K562 (cell line): ENCODE measurements around the gene NCDN. TPM values are rescaled to one million over a fixed set of nuclear protein-coding genes. Genes with fewer than 3 reads are reported as not detected.
A peak's percentile ranks its signal among the peaks of the same experiment; 100 is the strongest.

Experiments
- CEBPG ChIP-seq, 3 experiments: fragments of 200-800 bp in 1 of 3; sonication (Bioruptor generic) in 1 of 3; sonication (generic) in 1 of 3; formaldehyde crosslinking in 1 of 3; IDR thresholded peaks in 2 of 3; conservative IDR thresholded peaks in 1 of 3; 2 replicates each; pipeline versions ENCODE4 v1.6.1 to v1.8.0; 2016 to 2022; ENCODE audit warnings: missing compliant biosample characterization in 2 of 3, missing genetic modification characterization in 2 of 3, mild to moderate bottlenecking in 1 of 3, missing genetic modification reagents in 1 of 3
- CREM ChIP-seq: IDR thresholded peaks from 2 replicates; pipeline ENCODE4 v1.6.1; 2014; ENCODE audit warnings: antibody characterized with exemption, low read depth
- GABPA ChIP-seq: fragments of 200-800 bp; sonication (Bioruptor generic); conservative IDR thresholded peaks from 2 replicates; pipeline ENCODE4 v1.6.1; 2016; ENCODE audit warnings: low read depth, missing genetic modification characterization, missing compliant biosample characterization
- HLTF ChIP-seq: fragments of 450-650 bp; IDR thresholded peaks from 2 replicates; pipeline ENCODE4 v1.6.1; 2016
- HSF4 ChIP-seq: fragments of 250-450 bp; sonication (Bioruptor Pico); IDR thresholded peaks from 2 replicates; pipeline ENCODE4 v2.1.2; 2022; ENCODE audit warnings: mild to moderate bottlenecking, moderate library complexity, borderline replicate concordance
- MECOM ChIP-seq: fragments of 250-450 bp; sonication (Bioruptor Pico); IDR thresholded peaks from 2 replicates; pipeline ENCODE4 v1.8.0; 2022; ENCODE audit warnings: inconsistent platforms
- MEF2D ChIP-seq: conservative IDR thresholded peaks from 2 replicates; pipeline ENCODE4 v1.6.1; 2016; ENCODE audit warnings: low read depth, missing genetic modification characterization, missing compliant biosample characterization
- MEIS2 ChIP-seq: fragments of 450-650 bp; IDR thresholded peaks from 2 replicates; pipeline ENCODE4 v1.6.1; 2014; ENCODE audit warnings: mild to moderate bottlenecking; ENCODE audit not compliant: partially characterized antibody
- NELFE ChIP-seq: IDR thresholded peaks from 2 replicates; pipeline ENCODE4 v1.6.1; 2011; ENCODE audit warnings: mild to moderate bottlenecking; ENCODE audit not compliant: insufficient read depth, insufficient read length
- POLR2H ChIP-seq: IDR thresholded peaks from 2 replicates; pipeline ENCODE4 v1.6.1; 2016; ENCODE audit warnings: missing genetic modification characterization, low read depth, mild to moderate bottlenecking, control low read depth, missing compliant biosample characterization, moderate library complexity
- ZNF140 ChIP-seq: fragments of 250-450 bp; sonication (Bioruptor Pico); IDR thresholded peaks from 2 replicates; pipeline ENCODE4 v1.8.0; 2021; ENCODE audit warnings: moderate library complexity, mild to moderate bottlenecking, inconsistent platforms
- ZNF224 ChIP-seq: sonication (generic); formaldehyde crosslinking; IDR thresholded peaks from 2 replicates; pipeline ENCODE4 v1.8.0; 2022; ENCODE audit warnings: mild to moderate bottlenecking, missing genetic modification reagents
- ZNF239 ChIP-seq: fragments of 250-450 bp; sonication (Bioruptor Pico); IDR thresholded peaks from 2 replicates; pipeline ENCODE4 v1.4.0; 2020; ENCODE audit warnings: mild to moderate bottlenecking
- ZNF274 ChIP-seq: IDR thresholded peaks from 2 replicates; pipeline ENCODE4 v1.6.1; 2011; ENCODE audit warnings: low read depth, mild to moderate bottlenecking, low read length, moderate library complexity, borderline replicate concordance
- ZNF282 ChIP-seq: sonication (generic); formaldehyde crosslinking; IDR thresholded peaks from 2 replicates; pipeline ENCODE4 v1.8.1; 2023; ENCODE audit warnings: missing genetic modification reagents
- ZNF3 ChIP-seq: fragments of 250-450 bp; sonication (Bioruptor Pico); IDR thresholded peaks from 2 replicates; pipeline ENCODE4 v1.5.0; 2021; ENCODE audit warnings: mild to moderate bottlenecking, moderate library complexity
- ZNF668 ChIP-seq: fragments of 250-450 bp; sonication (Bioruptor Pico); IDR thresholded peaks from 2 replicates; pipeline ENCODE4 v1.8.0; 2022; ENCODE audit warnings: mild to moderate bottlenecking, inconsistent platforms
- ZNF76 ChIP-seq: fragments of 250-450 bp; sonication (Bioruptor Pico); IDR thresholded peaks from 2 replicates; pipeline ENCODE4 v1.4.0; 2020; ENCODE audit warnings: mild to moderate bottlenecking, moderate library complexity, borderline replicate concordance
- polyA plus RNA-seq, 8 experiments: library from polyadenylated mRNA; depleted of rRNA in 4 of 8; stranded (reverse) in 5 of 8; unstranded in 3 of 8; fragments of >200 nt; fragmentation: Nextera tagmentation in 2 of 8; fragmentation: Illumina TruSeq in 1 of 8; extraction: Ambion mirVana in 2 of 8; extraction: Trizol in 1 of 8; gene quantifications; 2 replicates each; pipeline versions ENCODE4 v1.2.1 to v1.2.3, GENCODE V29; 2011 to 2014; ENCODE audit warnings: inconsistent platforms in 1 of 8, missing spikeins in 1 of 8
- total RNA-seq, 7 experiments: library from RNA; depleted of rRNA in 6 of 7; stranded (reverse); fragments of >200 nt in 6 of 7; fragmentation: Illumina TruSeq in 2 of 7; extraction: Trizol in 2 of 7; gene quantifications; 2 replicates each; pipeline versions ENCODE4 v1.2.1 to v1.2.3, GENCODE V29; 2011 to 2021; ENCODE audit warnings: low replicate concordance in 1 of 7
- TF ChIP-seq, protein P1 (sequence below): IDR thresholded peaks from 2 replicates; pipeline ENCODE4 v1.6.1; 2016; ENCODE audit warnings: missing genetic modification characterization, missing compliant biosample characterization
- TF ChIP-seq, protein P2 (sequence below): IDR thresholded peaks from 2 replicates; pipeline ENCODE4 v1.6.1; 2014; ENCODE audit warnings: antibody characterized with exemption
- TF ChIP-seq, protein P3 (sequence below), 2 experiments: fragments of 200-800 bp in 1 of 2; sonication (Bioruptor generic) in 1 of 2; sonication (generic) in 1 of 2; formaldehyde crosslinking in 1 of 2; IDR thresholded peaks in 1 of 2; conservative IDR thresholded peaks in 1 of 2; 2 replicates each; pipeline versions ENCODE4 v1.5.0 to v1.6.1; 2016 to 2020; ENCODE audit warnings: missing compliant biosample characterization in 1 of 2, missing genetic modification characterization in 1 of 2, missing genetic modification reagents in 1 of 2
- TF ChIP-seq, protein P4 (sequence below): fragments of 250-450 bp; sonication (Bioruptor Pico); IDR thresholded peaks from 2 replicates; pipeline ENCODE4 v1.8.0; 2021; ENCODE audit warnings: mild to moderate bottlenecking, moderate library complexity

The NCDN gene
- total and polyA plus RNA-seq, 9 of the 15 experiments (the other 6 are each of a cell fraction or from before 2014, with no cell fraction given), result 1.9 to 35.1 (median 10.7) TPM

DNA sequence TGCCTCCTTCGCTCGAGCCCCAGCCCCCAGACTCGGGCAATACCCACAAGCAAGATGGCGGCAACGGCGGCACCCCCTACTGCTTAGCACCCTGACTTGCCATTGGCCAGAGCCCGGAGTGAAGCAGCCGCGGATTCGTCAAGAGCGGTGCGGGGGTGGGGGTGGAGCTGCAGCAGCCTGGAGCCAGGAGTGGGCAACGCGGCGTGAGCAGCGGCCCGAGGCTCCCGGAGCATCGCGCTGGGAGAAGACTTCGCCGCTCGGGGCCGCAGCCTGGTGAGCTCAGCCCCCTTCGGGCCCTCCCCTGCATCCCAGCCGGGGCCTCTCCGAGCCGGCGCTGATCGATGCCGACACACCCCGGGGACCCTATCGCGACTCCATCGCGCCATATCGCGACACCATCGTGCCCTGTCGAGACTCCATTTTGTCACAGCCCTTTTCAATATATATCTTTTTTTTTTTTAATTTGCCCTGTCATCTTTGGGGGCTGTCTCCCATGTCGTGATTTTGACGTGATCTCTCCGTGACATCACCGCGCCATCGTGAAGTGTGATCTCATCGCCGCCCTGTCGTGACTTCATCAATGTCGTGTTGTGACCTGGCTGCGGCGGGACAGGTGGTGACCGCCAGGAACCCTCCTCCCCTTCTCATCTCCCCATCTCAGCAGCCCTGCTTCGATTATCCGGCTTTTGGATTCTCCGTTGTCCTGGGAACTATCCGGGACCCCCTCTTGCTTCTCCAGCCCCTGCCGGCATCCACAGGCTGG lies at the start of gene NCDN (continued):
- TF ChIP-seq, protein P1, sequence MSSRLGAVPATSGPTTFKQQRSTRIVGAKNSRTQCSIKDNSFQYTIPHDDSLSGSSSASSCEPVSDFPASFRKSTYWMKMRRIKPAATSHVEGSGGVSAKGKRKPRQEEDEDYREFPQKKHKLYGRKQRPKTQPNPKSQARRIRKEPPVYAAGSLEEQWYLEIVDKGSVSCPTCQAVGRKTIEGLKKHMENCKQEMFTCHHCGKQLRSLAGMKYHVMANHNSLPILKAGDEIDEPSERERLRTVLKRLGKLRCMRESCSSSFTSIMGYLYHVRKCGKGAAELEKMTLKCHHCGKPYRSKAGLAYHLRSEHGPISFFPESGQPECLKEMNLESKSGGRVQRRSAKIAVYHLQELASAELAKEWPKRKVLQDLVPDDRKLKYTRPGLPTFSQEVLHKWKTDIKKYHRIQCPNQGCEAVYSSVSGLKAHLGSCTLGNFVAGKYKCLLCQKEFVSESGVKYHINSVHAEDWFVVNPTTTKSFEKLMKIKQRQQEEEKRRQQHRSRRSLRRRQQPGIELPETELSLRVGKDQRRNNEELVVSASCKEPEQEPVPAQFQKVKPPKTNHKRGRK (tag), result no peak
- TF ChIP-seq NELFE (no peak), ZNF282 (CRISPR knock-in tag) (no peak), ZNF3 (CRISPR knock-in tag) (no peak), ZNF274 (no peak; the same call in 1 of the 2 replicates), ZNF140 (CRISPR knock-in tag) (no peak), ZNF76 (CRISPR knock-in tag) (no peak), CEBPG (CRISPR knock-in tag; IDR thresholded peaks at IDR 0.05) (no peak), CEBPG (tag; conservative IDR thresholded peaks at IDR 0.05 in 1 of 2, IDR thresholded peaks at IDR 0.05 in 1 of 2) (no peak), ZNF239 (CRISPR knock-in tag) (no peak; the same call in 1 of the 2 replicates), HLTF (no peak; the same call in 1 of the 2 replicates), HSF4 (CRISPR knock-in tag) (no peak), POLR2H (tag) (no peak), CREM (peak; percentile 65), ZNF668 (CRISPR knock-in tag) (no peak), MEIS2 (no peak), GABPA (no peak; the same call in none of the 2 replicates), MECOM (CRISPR knock-in tag) (no peak), ZNF224 (CRISPR knock-in tag) (no peak), MEF2D (tag) (no peak)
- TF ChIP-seq, protein P2, sequence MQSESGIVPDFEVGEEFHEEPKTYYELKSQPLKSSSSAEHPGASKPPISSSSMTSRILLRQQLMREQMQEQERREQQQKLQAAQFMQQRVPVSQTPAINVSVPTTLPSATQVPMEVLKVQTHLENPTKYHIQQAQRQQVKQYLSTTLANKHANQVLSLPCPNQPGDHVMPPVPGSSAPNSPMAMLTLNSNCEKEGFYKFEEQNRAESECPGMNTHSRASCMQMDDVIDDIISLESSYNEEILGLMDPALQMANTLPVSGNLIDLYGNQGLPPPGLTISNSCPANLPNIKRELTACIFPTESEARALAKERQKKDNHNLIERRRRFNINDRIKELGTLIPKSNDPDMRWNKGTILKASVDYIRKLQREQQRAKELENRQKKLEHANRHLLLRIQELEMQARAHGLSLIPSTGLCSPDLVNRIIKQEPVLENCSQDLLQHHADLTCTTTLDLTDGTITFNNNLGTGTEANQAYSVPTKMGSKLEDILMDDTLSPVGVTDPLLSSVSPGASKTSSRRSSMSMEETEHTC, result no peak
- TF ChIP-seq, protein P3, sequence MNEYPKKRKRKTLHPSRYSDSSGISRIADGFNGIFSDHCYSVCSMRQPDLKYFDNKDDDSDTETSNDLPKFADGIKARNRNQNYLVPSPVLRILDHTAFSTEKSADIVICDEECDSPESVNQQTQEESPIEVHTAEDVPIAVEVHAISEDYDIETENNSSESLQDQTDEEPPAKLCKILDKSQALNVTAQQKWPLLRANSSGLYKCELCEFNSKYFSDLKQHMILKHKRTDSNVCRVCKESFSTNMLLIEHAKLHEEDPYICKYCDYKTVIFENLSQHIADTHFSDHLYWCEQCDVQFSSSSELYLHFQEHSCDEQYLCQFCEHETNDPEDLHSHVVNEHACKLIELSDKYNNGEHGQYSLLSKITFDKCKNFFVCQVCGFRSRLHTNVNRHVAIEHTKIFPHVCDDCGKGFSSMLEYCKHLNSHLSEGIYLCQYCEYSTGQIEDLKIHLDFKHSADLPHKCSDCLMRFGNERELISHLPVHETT (CRISPR knock-in tag; conservative IDR thresholded peaks at IDR 0.05 in 1 of 2, IDR thresholded peaks at IDR 0.05 in 1 of 2), result no peak; a peak in 1 of 4 replicates
- TF ChIP-seq, protein P4, sequence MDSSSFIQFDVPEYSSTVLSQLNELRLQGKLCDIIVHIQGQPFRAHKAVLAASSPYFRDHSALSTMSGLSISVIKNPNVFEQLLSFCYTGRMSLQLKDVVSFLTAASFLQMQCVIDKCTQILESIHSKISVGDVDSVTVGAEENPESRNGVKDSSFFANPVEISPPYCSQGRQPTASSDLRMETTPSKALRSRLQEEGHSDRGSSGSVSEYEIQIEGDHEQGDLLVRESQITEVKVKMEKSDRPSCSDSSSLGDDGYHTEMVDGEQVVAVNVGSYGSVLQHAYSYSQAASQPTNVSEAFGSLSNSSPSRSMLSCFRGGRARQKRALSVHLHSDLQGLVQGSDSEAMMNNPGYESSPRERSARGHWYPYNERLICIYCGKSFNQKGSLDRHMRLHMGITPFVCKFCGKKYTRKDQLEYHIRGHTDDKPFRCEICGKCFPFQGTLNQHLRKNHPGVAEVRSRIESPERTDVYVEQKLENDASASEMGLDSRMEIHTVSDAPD (CRISPR knock-in tag), result 0 out of 2 replicates have a peak, but pooled peaks have one; percentile 12
